Panc1 (cell line): Measurements from ENCODE around the gene ECT2.

Experiments used
- POLR2AphosphoS5 ChIP-seq: IDR thresholded peaks from 2 replicates; pipeline ENCODE4 v1.6.1; 2012; ENCODE audit warnings: mild to moderate bottlenecking, low read depth, low read length, moderate library complexity
- REST ChIP-seq, 2 experiments: IDR thresholded peaks; 2 replicates each; pipeline ENCODE4 v1.6.1; 2011 to 2012; ENCODE audit warnings: low read depth in 2 of 2, control low read depth in 1 of 2, low read length in 1 of 2, mild to moderate bottlenecking in 1 of 2, moderate library complexity in 1 of 2; ENCODE audit not compliant: insufficient read depth in 1 of 2
- TF ChIP-seq, protein P1 (sequence below): fragments of 450-650 bp; IDR thresholded peaks from 2 replicates; pipeline ENCODE4 v1.5.1; 2017; ENCODE audit warnings: mild to moderate bottlenecking

DNA sequence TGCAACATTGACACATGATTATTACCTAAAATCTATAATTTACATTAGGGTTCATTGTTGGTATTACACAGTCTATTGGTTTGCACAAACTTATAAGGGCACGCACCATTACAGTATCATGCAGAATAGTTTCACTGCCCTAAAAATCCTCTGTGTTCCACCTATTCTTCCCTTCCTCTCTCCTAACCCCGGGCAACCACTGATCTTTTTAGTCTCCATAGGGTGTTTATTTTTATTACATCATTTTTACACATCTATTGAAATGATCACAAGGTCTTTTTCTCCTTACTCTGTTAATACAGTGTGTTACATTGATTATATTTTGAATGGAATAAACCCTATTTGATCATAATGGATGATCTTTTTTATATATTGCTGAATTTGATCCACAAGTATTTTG, 15.5 kb upstream of the ECT2 start:
- TF ChIP-seq, protein P1, sequence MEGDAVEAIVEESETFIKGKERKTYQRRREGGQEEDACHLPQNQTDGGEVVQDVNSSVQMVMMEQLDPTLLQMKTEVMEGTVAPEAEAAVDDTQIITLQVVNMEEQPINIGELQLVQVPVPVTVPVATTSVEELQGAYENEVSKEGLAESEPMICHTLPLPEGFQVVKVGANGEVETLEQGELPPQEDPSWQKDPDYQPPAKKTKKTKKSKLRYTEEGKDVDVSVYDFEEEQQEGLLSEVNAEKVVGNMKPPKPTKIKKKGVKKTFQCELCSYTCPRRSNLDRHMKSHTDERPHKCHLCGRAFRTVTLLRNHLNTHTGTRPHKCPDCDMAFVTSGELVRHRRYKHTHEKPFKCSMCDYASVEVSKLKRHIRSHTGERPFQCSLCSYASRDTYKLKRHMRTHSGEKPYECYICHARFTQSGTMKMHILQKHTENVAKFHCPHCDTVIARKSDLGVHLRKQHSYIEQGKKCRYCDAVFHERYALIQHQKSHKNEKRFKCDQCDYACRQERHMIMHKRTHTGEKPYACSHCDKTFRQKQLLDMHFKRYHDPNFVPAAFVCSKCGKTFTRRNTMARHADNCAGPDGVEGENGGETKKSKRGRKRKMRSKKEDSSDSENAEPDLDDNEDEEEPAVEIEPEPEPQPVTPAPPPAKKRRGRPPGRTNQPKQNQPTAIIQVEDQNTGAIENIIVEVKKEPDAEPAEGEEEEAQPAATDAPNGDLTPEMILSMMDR, result no peak
- TF ChIP-seq REST (IDR thresholded peaks at IDR 0.05; ENCODE audit: insufficient read depth in 1 of 2, low read depth in 2 of 2, low read length in 1 of 2) (no peak), POLR2AphosphoS5 (no peak)
